ENCODE results near the gene TM9SF2.
A peak's percentile ranks its signal among the peaks of the same experiment; 100 is the strongest.
"Not testable (repeated sequence)": the region's sequence is repeated elsewhere in the genome, so short reads cannot be mapped to it uniquely, and the experiment has no call there.

TM9SF2 gene

DNA sequence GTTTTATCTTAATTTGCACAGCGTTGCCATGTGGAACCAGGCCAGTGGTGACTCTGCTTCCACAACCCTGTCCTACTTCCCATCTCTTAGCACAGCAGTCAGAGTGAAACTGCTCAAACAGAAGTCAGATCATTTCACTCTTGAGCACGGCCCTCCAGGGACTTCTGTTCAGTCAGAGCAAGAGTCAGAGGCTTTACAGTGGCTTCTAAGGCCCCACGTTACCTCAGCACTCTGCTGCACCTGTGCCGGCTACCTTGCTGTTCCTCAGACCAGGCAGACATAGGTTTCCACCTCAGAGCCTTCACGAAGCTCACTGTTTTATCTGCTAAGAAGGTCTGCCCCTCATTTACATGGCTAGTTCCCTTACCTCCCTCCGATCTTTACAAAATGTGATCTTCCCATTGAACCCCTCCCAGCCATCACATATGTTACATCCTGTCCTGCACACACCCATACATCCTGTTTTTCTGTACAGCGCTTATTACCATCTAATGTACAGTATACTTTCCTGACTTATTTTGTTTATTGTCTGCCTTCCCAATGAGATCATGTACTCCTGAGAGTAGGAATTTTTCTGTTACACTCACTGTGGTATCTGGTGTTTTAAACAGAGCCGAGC is 41.6 kb downstream of the TM9SF2 start:
- FAIRE-seq = no peak

DNA sequence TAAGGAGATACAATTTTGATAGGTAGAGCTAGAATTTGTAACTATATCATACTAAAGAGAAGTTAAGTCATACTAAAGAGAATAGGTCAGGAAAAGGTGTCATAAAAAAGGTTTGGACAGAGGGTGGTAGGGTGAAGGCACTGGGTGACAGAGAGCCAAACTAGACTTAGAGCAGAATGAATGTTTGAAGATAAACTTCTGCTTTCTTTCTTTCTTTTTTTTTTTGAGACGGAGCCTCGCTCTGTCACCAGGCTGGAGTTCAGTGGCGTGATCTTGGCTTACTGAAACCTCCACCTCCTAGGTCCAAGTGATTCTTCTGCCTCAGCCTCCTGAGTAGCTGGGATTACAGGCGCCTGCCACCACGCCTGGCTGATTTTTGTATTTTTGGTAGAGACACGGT is 44.1 kb downstream of the TM9SF2 start:
- no peak for FAIRE-seq

DNA sequence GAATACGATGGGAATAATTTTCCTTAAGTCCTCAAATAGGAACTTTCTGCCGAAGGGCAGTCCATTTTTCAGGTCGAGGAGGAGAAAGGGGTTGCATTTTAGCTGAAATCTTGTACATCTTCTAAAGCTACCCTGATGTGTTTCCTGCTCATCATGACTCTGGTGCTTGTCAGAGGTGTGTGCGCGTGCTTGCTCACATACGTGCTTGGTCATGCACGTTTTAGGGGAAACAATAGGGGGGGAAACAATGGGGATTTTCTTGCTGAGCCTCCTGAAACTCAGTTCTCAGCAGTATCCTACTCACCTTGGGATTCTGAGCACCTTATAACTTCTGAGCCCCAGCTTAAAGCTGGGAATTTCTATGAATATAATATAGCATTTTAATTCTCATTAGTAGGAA is 44.7 kb downstream of the TM9SF2 start:
- FAIRE-seq = no peak

DNA sequence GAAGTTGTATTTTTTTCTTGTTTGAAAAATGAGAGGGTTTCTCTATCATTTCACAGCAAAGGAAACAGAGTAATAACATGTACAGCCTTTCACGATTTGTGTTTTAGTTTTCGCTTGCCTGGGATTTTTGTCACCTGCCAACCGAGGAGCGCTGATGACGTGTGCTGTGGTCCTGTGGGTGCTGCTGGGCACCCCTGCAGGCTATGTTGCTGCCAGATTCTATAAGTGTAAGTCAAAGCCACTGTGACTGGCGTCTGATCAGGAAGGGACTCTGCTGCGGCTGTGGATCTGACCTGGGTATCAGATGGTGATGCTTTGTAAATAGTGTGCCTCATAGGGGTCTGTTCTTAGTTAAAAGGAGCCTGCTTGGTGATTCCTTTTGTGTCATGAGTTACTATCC is 45.6 kb downstream of the TM9SF2 start:
- FAIRE-seq = no peak

DNA sequence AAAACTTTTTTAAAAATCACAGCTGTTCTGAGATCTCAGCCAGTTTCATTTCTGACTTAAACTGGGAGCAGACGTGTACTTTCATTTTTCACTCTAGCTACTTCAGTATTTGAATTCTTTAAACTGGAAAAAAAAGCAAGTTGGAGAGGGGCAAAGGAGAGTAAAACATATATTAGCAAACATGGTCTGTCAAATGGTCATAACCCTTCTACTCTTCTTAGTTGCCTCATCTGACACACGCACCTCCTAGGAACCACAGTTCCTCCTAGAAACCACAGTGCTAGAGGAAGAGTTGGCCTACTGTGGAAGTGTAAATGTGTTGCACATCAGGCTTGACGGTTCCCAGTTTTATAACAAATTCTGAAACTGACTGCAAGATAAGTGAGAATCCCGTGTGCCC is 47.2 kb downstream of the TM9SF2 start:
- no peak for FAIRE-seq

DNA sequence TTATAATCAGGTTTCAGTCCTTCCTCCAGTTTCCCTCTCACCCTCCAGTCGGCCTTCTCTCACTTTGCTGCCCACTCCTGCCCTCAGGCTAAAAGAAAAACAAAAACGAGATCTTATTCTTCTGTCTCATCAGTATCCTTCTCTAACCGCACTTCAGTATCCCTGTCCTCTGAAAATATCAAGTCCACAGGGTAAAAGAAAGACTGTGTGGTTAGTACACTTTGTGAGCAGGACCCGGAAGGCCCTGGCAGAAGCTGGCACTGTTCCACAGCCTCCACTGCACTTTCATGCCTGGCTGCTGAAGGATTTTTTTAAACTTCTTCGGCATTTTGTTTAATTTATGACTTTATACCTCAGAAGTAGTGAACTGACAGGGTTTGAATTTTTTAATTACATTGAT is 51.8 kb downstream of the TM9SF2 start:
- no peak for FAIRE-seq

DNA sequence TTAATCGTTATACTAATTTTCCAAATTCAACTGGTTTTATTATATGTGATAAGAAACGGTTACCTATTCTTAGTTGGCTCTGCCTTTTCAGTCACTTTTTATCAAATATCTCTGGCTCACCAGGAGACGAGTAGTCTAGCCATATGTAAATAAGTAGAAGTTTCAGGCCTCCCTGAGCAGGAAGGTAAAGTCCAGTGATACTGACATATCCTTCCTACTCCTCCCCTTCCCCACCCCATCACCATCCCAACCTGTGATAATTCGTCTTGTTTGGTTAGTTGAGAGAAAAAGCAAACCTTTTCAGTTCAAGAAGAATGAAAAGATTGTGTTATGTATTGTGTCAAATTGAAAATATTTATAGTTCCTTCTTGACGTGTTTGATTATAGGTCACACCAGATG is 53.9 kb downstream of the TM9SF2 start:
- FAIRE-seq = no peak

DNA sequence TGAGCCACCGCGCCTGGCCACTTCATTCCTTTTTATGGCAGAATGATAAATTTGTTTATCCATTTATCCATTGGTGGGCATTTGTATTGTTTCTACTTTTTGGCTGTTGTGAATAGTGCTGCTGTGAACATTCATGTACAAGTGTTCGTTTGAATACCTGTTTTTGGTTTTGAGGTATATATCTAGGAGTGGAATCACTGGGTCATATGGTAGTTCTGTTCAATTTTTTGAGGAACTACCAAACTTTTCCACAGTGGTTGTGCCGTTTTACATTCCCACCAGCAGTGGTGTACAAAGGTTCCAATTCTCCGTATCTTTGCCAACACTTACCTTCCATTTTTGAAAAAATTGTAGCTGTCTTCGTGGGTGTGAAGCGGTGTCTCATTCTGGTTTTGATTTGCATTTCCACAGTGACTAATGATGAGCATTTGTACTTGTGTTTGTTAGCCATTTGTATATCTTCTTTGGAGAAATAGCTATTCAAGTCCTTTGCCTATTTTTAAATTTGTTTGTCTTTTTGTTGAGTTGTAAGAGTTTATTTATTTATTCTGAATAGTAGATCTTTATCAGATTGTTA is 55.7 kb downstream of the TM9SF2 start:
- FAIRE-seq = no peak

DNA sequence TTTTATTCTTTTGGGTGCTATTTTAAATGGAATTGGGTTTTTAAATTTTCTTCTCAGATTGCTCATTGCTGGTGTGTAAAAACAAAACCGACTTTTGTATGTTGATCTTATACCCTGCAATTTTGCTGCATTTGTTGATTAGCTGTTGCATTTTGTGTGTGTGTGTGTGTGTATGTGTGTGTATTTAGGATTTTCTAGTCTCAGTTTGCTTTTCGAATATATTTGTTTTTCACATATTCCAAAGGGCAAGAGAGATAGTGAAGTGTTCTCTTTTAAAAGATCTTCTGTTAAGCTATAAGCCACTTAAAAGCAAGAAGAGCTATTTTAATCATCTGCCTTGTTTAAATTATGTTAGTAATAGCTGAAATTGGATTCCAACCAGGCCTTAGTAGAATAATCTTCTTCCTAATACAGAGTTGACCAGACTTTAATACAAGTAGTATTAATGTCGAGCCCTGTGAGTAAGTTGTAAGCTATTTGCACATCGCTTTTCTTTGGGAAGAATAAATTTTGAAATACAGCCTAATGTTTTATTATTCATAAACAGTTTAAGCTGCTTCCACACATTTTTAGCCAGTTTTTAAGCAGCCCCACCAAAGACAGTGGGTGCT is 57.4 kb downstream of the TM9SF2 start:
- no peak for FAIRE-seq

DNA sequence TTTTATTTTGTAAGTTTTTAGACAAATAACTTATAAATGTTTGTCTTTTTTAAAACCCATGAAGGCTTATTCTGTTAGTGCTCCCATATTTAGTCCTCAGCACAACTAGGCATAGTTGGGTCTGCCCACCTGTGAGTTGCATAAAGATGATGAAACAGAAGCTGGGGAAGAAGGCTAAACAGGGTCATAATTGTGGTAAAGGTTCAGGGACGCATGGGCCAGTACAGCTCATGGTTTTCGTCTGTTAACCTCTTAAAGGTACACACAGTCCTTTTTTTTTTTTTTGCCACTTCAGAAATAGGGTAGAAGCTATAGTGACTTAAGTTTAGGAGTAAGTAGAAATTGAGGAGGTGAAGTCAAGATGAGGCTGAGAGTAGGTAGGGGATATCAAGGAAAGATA is 58.3 kb downstream of the TM9SF2 start:
- FAIRE-seq = no peak

DNA sequence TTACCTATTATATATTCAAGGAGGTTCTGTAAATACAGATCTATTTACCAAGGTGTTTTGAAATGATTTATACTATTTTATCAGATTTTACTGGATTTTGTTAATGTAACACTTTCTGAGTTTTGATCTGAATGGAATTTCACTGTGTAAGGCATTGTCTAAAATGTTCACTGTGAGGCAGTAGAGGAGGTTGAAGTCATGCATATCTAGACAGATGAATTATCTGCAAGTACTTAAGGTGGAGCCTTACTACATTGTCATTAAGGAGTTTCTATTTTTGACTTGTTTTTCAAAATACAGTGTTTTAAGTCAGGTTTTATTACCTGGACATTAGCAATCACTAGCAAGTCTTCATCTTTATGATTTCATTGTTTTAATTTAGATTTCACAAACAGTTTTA is 62.1 kb downstream of the TM9SF2 start:
- FAIRE-seq = peak; percentile 36

DNA sequence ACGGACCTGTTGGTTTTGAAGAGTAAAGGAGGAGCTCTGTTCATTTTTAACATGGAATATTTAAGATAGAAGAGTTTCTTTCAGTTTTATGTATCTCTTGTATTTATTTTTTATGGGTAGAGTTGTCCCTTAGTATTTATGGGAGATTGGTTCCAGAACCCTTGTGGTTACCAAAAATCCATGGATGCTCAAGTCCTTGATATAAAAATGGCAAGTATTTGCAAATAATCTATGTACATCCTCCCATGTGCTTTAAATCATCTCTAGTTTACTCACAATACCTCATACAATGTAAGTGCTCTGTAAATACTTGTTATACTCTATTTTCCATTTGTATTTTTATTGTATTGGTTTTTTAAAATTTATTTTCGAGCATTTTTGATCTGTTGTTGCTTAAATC is 63.1 kb downstream of the TM9SF2 start:
- no peak for FAIRE-seq

DNA sequence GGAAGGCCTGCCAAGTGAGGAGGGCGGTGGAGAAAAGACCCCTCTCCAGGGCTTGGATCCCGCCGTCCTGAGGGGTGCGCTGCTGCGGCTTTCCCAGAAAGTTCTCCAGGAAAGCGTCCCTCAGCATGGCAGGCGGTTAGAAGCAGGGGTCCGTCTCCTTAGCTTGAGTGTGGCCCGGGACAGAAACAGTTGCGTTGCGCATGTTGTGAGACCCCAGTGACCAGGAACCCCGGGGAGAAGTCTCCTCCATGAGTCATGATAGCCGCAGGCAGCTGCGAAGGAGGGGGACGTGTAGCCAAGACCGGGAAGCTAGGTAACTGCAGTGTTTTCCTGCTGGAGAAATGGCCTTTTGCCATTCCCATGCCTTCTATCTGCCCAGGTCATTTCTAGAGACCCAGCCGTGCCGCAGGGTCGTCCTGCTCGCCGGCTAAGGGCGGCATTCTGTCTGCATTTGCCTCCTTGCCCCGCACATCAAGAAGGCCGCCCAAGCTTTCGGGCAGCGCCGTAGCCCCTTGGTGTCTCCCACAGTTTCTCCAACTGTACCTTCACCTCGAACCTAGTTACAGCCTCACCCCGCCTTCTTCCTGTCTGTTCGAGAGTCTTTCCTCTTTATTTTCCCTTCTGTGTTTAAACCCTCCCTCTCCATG is 64.3 kb downstream of the TM9SF2 start:
- FAIRE-seq = no peak

DNA sequence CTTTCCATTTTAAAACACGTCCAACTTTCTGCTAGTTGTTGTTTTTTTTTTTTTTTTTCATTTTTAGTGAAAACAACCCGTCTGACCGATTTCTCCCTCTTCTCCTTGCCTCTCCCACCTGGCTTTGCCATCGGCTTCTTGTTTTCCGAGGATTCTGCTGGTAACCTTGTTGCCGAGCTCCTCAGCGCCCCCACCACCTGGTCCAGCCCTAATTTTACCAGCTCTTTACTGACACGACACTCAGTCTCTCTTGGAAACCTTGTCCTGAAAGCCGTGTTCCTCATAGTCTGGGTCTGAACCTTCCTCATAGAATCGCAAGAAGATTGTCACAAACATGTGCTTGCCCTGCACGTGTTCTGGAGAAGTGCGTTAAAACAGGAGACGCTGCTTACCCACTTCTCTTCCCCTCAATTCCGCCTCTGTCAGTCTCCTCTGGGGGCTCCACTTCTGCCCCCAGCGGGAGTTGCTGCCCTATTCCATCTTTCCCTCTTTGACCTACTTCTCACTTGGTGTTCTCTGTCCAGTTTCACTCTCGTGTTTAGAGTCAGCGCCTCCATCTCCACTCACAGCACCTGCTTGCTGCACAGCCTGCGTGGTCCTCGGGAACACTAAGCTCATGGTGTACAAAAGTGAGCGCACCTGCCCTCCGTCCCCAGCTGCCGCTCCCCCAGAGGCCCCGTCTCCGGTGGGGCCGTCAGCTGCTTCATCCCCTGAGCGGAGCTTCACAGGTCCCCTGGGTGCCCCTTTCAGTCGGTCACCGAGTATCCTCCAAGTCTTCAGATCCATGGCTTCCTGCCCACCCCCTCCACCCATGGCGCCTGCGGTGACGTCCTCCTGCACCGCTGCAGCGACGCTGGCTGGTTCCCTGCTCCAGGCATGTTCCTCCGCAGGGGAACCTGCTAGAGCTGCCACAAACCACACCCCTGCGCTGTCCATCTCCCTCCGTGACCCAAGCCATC is 65.1 kb downstream of the TM9SF2 start:
- no peak for FAIRE-seq

DNA sequence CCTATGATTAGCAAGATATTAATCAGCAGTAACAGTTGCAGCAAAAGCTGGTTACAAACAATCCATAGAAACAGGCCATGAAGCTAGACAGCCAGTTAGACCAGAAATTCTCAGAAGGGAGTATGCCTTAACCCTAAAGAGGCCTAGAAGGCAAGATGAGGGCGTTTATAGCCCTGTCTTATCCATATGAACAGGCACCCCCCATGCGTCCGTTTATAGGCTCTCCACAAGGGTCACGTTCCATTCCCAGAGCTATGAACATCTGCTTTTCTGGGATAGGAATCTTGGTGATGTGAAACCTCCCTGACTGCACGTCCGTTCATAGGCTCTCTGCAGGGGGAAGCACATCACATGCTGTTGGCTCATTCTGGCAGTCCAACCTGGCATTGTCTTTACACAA is 67.6 kb downstream of the TM9SF2 start:
- FAIRE-seq = not testable (repeated sequence)

DNA sequence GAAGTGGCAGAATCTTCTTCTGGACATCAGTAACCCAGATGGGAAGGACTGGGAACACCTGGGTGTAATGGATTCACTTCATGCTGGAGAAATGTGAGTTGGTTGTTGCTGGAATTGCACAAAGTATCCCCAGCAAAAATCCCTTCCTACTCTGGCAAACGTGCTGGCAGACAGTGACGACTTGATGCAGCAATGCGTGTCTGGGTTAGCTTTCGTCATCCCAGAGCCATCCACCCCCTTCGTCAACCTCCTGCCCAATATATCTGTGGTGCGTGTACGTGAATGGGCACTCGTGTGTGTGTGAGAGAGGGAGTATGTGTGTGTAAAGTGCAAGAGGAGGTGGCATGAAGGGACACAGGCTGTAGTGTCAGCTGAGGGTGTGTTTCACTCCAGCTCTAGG is 70.9 kb downstream of the TM9SF2 start:
- FAIRE-seq = no peak

DNA sequence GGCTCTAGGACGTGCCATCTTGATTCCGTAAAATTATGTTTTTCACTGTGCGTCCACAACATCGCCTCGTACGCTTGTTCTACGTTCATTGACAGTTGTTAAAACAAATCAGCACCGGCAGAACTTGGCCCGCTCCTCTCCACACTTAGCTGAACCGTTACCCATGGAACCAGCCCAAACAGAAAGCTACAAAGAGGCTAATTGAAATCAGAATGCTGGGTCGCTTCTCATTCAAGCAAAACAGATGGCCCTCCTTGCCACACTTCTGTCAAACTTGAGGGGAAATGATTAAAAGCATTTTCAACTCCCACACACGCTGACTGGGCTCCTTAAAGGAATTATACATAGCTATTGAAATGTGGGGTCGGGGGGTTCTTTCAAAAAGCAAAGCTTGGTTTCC is 71.6 kb downstream of the TM9SF2 start:
- FAIRE-seq = no peak

DNA sequence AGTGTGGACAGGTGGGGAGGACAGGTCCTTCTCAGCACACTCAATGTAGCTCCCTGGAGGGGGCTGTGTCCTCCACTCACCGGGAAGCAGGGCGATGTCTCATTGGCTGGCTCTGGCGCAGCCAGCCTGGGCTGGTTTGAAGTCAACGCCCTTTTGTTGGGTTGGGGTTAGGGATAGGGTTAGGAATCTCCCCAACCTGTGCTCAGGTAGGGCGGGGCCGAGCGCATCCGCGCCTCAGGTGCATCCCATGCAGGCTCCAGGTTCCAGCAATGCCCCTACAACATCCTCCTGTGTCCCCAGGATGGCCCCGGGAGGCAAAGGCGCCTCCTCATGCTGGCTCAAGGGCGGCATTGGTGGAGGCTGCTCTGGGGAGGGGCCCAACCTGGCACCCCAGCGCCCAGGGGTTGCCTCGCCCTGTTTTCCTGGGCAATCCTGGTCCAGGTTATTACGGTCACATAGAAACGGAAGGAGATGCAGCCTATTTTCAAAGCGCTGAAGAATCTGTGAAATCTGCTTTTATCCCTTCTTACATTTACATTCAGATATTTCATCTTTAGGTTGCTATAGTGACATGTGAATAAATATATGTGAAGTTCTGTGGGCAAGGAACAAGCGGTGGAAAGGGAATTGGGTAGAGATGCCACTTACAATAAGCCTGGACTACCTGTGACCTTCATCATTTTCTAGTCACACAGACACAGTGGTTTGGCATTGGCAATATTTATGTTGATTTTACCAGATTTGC is 74.3 kb downstream of the TM9SF2 start:
- no peak for FAIRE-seq

DNA sequence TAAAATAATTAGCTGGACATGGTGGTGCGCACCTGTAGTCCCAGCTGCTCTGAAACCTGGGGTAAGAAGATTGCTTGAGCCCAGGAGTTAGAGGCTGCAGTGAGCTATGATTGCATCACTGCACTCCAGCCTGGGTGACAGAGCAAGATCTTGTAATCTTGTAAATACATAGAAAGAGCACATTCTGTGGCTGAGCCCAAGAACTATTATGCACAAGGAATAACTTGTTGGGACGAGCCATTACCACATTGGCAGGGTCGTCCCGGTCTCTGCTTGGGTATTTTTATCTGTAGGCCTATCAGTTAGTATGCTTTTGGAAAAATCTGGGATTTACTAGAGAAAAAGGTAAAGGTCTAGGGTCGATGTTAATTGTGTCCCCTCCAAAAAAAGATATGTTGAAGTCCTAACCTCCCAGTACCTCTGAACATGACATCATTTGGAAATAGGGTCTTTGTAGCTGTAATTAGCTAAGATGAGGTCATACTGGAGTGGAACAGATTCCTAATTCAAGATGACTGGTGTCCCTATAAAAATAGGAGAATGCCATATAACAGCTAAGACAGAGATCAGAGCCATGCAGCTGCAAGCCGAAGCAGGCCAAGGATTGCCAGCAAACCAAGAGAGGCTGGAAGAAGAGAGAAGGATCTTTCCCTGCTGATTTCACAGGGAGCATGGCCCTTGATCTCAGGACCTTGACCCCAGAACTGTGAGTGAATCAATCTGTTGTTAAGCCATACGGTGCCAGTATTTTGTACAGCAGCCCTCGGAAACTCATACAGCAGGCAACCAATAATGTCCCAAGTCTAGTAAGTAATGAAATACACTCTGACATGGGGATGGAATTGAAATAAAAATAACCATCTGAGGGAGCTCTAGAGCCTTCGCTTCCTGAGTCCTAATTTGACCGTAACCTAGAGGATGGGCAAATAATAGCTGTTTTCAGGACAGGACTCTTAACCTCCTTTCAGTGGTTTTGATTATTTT is 77.0 kb downstream of the TM9SF2 start:
- FAIRE-seq = no peak

DNA sequence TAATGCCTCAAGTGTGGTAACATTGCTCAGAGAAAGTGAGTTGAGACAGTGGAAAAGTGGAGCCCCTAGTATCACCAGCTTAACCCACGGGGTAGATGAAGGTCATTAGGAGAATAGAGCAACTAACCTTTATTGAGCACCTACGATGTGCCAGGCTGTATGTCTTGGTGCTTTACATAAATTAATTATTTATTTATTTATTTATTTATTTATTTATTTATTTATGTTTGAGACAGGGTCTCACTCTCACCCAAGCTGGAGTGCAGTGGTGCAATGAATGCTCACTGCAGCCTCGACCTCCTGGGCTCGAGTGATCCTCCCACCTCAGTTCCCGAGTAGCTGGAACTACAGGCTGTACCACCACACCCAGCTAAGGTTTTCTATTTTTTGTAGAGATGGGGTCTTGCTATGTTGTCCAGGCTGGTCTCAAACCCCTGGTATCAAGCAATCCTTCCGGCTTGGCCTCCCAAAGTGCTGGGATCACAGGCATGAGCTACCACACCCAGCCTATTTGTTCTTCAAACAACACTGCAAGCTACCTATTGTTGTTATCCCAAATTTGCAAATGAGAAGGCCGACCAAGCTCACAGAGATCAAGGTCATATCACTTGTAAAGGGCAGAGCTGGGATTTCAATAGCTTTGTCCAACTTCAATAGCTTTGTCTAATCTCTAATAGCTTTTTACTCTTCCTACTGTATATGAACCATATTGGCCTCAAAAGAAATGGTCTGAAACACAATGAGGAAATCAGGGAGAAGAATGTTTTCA is 79.4 kb downstream of the TM9SF2 start:
- FAIRE-seq = no peak

All from TTC549 (cell line).